HUES48 (cell line): ENCODE measurements around the gene FBXO44.

Source experiments
- H3K27ac ChIP-seq: one replicate; pipeline ENCODE4 v1.7.0; 2013; ENCODE audit warnings: low read depth, low read length, inconsistent platforms
- H3K27me3 ChIP-seq: 2 replicates; pipeline ENCODE4 v1.6.1; 2013; ENCODE audit warnings: mild to moderate bottlenecking, low read length; ENCODE audit not compliant: control insufficient read depth, insufficient read depth
- H3K36me3 ChIP-seq: 2 replicates; pipeline ENCODE4 v1.6.1; 2013; ENCODE audit warnings: low read length; ENCODE audit not compliant: control insufficient read depth, insufficient read depth
- H3K4me1 ChIP-seq: 2 replicates; pipeline ENCODE4 v1.6.1; 2013; ENCODE audit warnings: mild to moderate bottlenecking, low read length; ENCODE audit not compliant: control insufficient read depth, insufficient read depth
- H3K4me3 ChIP-seq: 2 replicates; pipeline ENCODE4 v1.5.1; 2013; ENCODE audit warnings: mild to moderate bottlenecking, low read depth, low read length
- H3K9ac ChIP-seq: 2 replicates; pipeline ENCODE4 v1.6.1; 2013; ENCODE audit warnings: mild to moderate bottlenecking, low read depth, low read length, moderate library complexity
- H3K9me3 ChIP-seq: 2 replicates; pipeline ENCODE4 v1.6.1; 2013; ENCODE audit warnings: low read length; ENCODE audit not compliant: control insufficient read depth, insufficient read depth

Gene FBXO44

DNA sequence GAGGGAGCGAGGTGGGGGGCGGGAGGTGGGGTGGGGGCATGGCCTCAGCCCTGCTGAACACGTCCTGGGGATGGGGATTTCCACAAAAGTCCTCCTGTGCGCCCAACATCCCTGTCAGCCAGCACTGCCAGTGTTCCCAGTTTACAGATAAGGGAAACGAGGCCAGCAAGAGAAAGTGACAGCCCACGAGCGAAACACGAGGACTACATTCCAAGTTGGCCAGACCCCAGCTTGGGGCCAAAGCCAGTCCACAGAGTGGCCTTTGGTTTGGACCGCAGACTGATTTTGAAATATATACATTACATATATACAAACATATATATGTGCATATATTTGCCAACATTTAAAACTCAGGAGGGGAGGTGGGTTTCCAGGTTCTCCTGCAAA is 5.4 kb upstream of the FBXO44 start:
- Histone ChIP-seq H3K27ac (no peak overlapping the region), H3K4me3 (no peak overlapping the region), H3K27me3 (peaks cover 35% of the 10 kb centered on the region), H3K9ac (no peak overlapping the region), H3K36me3 (0 out of 2 replicates have a peak, but pooled peaks cover 2% of the 10 kb centered on the region), H3K4me1 (peaks cover 30% of the 10 kb centered on the region), H3K9me3 (no peaks in the 10 kb centered on the region)

DNA sequence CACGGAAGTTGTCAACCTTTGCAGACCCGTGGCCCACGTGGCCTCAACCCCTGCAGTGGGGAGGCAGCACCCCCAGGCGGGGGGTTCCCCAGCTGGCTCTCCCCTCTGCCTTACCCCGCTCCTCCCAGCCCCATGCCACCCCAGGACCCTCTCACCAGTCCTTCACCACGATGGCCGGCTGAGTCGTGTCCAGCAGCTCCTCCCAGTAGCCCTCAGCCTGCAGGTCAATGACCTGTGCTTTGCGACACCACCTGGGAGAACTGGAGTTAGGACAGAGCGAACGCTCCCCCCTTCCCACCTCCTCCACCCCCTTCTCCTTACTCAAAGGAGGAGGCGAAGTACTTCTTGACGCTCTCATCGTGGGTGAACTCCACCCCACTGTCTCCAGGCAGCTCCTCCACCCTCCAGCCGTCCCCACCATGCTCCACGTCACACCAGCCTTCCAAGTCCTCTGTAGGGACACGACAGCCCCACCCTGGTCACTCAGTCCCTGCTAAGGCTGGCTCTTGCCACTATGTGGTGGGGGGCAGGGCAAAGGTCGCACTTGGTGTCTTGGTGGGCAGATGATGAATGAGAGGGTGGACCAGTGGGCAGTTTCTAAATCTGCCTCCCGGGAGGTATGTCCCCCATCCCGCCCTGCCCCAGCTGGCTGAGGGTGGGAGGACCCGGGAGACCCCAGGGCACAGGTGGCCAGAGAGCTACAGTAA is 4.9 kb upstream of the FBXO44 start:
- no peak overlapping the region; the same call in 1 of the 2 replicates for H3K4me3 ChIP-seq
- no peak overlapping the region for H3K27ac ChIP-seq
- no peak overlapping the region for H3K9ac ChIP-seq
- no peaks in the 10 kb centered on the region for H3K9me3 ChIP-seq
- peaks cover 30% of the 10 kb centered on the region for H3K4me1 ChIP-seq
- peaks cover 35% of the 10 kb centered on the region for H3K27me3 ChIP-seq
- H3K36me3 ChIP-seq = 0 out of 2 replicates have a peak, but pooled peaks cover 2% of the 10 kb centered on the region

DNA sequence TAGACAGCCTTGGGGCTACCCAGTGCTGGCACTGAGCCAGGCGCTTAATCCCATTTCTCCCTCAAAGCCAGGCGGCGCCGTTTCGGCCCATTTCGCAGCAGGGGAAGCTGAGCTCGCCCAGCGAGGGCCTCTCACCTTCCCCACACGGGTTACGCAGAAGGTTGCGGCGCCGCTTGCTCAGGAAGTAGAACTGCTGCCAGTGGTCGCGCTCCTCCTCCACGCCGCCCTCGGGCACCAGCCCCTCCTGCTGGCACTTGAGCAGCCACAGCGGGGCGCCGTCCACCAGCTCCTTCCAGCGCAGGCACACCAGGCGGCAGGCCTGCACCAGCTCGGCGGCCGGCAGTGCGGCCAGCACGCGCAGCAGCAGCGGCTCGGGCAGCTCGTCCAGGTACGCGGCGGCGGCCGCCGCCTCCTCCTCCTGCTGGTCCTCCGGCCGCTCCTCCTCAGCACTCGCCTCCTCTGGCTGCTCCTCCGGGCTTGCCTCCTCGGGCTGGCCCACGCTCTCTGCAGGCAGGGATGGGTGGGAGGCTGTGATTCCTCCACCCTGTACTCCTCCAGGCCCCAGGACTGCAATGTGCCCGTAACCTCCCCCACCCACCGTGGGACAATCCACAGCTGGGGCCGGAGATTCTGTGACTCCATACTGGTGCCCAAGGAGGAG is 4.2 kb upstream of the FBXO44 start:
- no peak overlapping the region for H3K9ac ChIP-seq
- H3K36me3 ChIP-seq = 0 out of 2 replicates have a peak, but pooled peaks cover 2% of the 10 kb centered on the region
- peak overlapping the region; percentile 43 for H3K4me3 ChIP-seq
- no peak overlapping the region for H3K27ac ChIP-seq
- no peaks in the 10 kb centered on the region for H3K9me3 ChIP-seq
- H3K4me1 ChIP-seq = peaks cover 32% of the 10 kb centered on the region
- peaks cover 35% of the 10 kb centered on the region for H3K27me3 ChIP-seq

- H3K9me3 ChIP-seq = no peaks in the 10 kb centered on the region
- no peak overlapping the region for H3K27ac ChIP-seq
- peaks cover 35% of the 10 kb centered on the region for H3K27me3 ChIP-seq
- peaks cover 5% of the 10 kb centered on the region for H3K36me3 ChIP-seq
- no peak overlapping the region; the same call in 1 of the 2 replicates for H3K4me3 ChIP-seq
- H3K9ac ChIP-seq = no peak overlapping the region
- peaks cover 38% of the 10 kb centered on the region for H3K4me1 ChIP-seq
Measured at GRCh38 chr1:11651017-11651416, 3.7 kb upstream of the FBXO44 start.

- Histone ChIP-seq H3K9me3 (no peaks in the 10 kb centered on the region), H3K9ac (no peak overlapping the region), H3K4me1 (peaks cover 38% of the 10 kb centered on the region), H3K27me3 (peaks cover 35% of the 10 kb centered on the region), H3K27ac (no peak overlapping the region), H3K36me3 (peaks cover 13% of the 10 kb centered on the region), H3K4me3 (no peak overlapping the region)
Measured at GRCh38 chr1:11652203-11652780, 2.4 kb upstream of the FBXO44 start.

DNA sequence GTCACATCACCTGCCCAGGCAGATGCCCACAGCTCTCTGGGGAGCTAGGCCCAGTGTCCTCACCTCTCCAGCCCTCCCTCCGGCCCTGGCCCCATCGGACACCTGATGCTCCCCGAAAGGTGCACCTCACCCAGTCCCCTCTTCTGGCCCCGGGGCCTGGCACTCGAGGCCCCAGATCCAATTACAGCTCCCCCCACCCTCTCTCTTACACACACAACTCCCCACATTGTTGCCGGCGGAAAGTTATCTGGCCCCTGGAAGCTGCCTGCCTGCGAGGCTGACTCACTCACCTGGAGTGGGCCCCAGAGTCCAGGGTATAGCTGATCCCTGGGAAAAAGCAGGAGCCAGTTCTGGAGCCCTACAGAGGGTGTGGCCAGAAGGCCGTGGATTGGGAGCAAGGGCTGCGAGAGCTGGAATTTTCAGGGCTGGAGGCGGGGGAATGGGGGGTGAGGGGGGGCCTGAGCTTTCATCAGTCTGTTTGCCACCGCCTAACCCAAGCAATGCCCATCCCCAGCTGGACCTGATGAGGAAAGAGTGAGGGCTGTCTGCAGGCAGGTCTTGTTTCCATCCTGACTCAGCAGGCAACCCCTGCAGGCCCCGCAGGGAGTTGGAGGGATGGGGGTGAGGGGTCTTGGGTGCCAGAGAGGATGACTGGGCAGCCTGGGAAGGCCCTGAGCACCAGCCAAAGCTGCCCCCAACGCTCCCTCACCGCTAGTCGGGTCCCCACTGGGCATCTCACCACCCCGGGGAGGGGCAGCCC is 1.4 kb upstream of the FBXO44 start:
- H3K4me1 ChIP-seq = peaks cover 36% of the 10 kb centered on the region
- H3K36me3 ChIP-seq = peaks cover 20% of the 10 kb centered on the region
- peak overlapping the region; percentile 67 for H3K4me3 ChIP-seq
- no peaks in the 10 kb centered on the region for H3K9me3 ChIP-seq
- no peak overlapping the region for H3K27ac ChIP-seq
- H3K27me3 ChIP-seq = peaks cover 35% of the 10 kb centered on the region
- H3K9ac ChIP-seq = no peak overlapping the region

DNA sequence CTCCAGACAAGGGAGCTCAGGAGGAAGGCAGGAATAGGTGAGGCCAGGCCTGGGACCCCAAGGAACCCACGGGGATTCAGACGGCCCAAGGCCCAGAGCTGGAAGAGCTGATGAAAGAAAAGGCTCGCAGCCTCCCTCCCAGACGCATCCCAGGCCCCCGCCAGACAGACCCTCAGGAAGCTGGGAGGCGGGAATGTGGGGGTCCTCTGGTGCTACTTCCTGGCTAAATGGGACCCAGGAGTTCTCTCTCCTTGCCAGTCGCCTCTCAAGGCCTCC is 878 bp upstream of the FBXO44 start:
- Histone ChIP-seq H3K27me3 (peaks cover 35% of the 10 kb centered on the region), H3K4me1 (peaks cover 33% of the 10 kb centered on the region), H3K4me3 (peak overlapping the region; percentile 67), H3K9me3 (no peaks in the 10 kb centered on the region), H3K9ac (no peak overlapping the region), H3K36me3 (peaks cover 22% of the 10 kb centered on the region), H3K27ac (no peak overlapping the region)

GRCh38 chr1:11654939-11655808 is 497 bp downstream of the FBXO44 start:
- Histone ChIP-seq H3K36me3 (peaks cover 33% of the 10 kb centered on the region), H3K4me1 (peaks cover 29% of the 10 kb centered on the region), H3K9me3 (no peaks in the 10 kb centered on the region), H3K4me3 (peak overlapping the region; percentile 60), H3K27ac (no peak overlapping the region), H3K27me3 (peaks cover 30% of the 10 kb centered on the region), H3K9ac (no peak overlapping the region)

GRCh38 chr1:11657654-11658053 is 3.0 kb downstream of the FBXO44 start:
- H3K9ac ChIP-seq = no peak overlapping the region

DNA sequence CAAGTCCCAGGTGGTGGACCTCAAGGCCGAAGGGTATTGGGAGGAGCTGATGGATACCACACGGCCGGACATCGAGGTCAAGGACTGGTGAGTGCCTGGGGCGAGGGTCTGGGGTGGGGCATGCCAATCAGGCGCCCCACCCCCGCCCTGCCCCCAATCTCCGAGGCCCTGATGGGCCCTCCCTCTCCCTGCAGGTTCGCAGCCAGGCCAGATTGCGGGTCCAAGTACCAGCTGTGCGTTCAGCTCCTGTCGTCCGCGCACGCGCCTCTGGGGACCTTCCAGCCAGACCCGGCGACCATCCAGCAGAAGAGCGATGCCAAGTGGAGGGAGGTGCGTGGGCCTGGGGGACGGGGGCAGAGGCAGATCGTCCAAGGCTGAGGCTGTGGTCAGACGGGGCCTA is 3.9 kb downstream of the FBXO44 start:
- Histone ChIP-seq H3K9ac (no peak overlapping the region), H3K36me3 (peaks cover 49% of the 10 kb centered on the region)

More at GRCh38 chr1:11657654-11658053, 3.0 kb downstream of the FBXO44 start:
- Histone ChIP-seq H3K4me3 (no peak overlapping the region), H3K36me3 (peaks cover 49% of the 10 kb centered on the region), H3K27ac (no peak overlapping the region), H3K4me1 (peaks cover 16% of the 10 kb centered on the region), H3K27me3 (peaks cover 11% of the 10 kb centered on the region), H3K9me3 (no peaks in the 10 kb centered on the region)

More for the DNA sequence above, 3.9 kb downstream of the FBXO44 start:
- peaks cover 6% of the 10 kb centered on the region for H3K27me3 ChIP-seq
- H3K4me1 ChIP-seq = peaks cover 11% of the 10 kb centered on the region
- H3K27ac ChIP-seq = no peak overlapping the region
- no peak overlapping the region for H3K4me3 ChIP-seq
- H3K9me3 ChIP-seq = no peaks in the 10 kb centered on the region
